Activated gamma-delta T cell treated with anti-CD3 and anti-CD28 coated beads, Interleukin-2, amount 50 U/mL, for 16 hours (primary cell): ENCODE measurements around the gene RHBDL2.
"Not testable (repeated sequence)": the region's sequence is repeated elsewhere in the genome, so short reads cannot be mapped to it uniquely, and the experiment has no call there.

Experiments used
- DNase-seq: peaks from one replicate; pipeline ENCODE4 v3.0.0-alpha.2; 2020; ENCODE audit warnings: low read depth

The RHBDL2 gene

DNA sequence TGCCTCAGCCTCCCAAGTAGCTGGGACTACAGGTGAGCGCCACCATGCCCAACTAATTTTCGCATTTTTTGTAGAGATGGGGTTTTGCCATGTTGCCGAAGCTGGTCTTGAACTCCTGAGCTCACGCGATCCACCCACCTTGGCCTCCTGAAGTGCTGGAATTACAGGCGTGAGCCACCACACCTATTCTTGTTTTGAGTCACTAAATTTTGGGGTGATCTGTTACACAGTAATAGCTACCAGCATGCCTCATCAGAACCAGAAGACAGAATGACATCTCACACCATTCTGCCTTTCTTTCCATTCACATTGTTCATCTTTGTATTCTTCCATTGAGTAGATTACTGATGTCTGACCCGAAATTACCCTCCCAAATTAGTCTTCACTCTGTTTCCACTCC is 9.1 kb downstream of the RHBDL2 start:
- no peak for DNase-seq

DNA sequence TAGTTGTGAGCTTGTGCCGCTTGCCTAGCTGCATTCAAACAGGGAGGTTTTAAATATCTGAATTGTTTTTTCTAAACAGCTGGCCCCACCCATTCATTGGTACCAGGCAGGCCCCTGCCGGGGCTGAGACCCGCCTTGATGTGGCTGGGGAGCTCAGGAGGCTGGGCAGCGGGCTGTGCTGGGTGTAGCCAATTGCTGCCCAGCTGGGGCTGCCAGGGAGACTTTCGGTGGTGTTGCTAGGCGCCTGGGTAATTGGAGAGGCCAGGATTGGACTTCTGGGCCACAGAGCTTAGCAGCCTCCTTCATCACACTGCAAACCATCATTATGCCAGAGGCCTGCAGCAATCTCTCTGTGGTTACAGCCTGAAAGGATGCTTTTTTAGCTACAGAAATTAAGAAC is 12.2 kb downstream of the RHBDL2 start:
- no peak for DNase-seq

DNA sequence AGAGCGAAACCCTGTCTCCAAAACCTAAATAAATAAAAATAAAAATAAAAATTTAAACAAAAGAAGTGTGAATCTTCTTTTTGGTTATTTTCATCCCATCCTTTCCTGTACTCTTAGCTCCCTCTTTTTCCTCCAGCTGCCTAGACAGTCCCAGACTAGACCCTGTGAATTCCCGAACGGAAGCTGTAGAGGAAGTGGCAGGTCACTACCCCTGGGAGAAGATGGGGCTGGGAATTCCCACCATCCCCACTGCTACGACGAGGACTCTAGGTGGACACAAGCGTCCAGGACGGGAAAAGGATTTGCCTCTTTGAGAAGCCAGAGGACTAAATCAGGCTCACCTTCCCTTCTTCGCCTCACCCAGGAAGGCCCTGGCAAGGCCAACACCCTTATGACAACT is 12.6 kb downstream of the RHBDL2 start:
- no peak for DNase-seq

DNA sequence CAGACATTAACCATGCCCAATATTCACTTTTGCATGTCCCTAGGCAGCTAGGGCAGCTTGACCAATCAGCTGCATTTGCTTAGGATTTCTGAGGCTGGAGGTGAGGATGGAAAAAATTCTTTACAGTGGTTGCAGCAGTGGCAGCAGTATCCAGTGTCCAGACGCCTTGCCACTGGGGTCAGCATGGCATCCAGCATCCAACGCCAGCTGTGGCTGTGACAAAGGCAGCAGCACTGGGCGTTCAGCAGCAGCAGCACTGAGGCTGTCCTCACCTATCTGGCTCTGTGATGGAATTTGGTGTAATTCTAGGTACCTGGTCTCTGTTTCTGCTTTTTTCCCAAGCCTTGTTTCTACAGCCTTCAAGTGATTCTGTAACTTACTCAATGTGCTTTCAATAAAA is 15.5 kb downstream of the RHBDL2 start:
- DNase-seq: no peak

DNA sequence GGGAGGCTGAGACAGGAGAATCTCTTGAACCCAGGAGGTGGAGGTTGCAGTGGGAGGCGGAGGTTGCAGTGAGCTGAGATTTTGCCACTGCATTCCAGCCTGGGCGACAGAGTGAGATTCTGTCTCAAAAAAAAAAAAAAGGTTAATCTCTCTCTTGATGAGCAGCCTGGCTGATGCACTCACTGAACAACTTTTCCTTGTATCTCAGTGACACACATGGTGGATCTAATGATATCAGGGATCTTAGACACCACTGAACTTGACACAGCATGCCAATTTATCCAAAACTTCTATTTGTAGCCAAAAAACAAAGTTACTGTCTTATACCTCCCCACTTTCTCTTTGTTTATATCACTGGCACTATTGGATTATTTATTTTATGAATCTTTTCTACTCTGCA is 16.2 kb downstream of the RHBDL2 start:
- no peak for DNase-seq

DNA sequence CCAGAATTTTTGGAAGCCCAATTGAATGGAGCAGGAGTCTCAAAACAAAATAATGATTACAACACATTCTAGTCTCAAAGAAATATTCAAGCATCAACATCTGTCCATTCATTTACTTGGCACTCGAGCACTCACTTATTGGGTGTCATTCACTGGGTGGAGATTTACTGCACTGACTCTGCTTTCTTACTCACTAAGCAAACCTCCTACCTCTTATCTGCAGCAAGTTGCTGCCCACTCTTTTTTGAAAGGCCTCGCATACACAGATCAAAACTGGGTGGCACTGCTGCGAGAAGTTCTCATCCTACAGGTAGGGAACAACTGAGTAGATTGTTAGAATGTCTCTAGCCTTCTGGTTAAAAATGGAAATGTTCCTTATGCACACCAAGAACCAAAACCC is 18.0 kb downstream of the RHBDL2 start:
- no peak for DNase-seq

DNA sequence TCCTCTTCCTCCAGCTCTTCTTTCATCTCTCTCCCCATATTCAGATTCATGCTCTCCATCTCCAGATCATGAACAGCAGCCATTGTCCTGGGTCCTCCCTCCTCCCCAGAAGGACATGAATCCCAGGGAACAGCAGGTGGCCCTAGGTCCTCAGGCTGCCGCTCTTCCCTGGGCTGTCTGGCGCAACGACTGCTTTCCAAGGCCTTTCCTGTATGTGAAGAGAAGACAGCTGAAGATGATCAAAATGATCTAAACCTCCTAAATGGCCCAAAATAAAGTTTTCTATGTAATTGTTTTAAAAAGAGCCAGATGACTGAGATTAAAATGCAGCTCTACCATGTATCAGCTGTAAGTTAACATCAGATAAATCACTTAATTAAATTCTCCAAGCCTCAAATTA is 22.5 kb downstream of the RHBDL2 start:
- no peak for DNase-seq

DNA sequence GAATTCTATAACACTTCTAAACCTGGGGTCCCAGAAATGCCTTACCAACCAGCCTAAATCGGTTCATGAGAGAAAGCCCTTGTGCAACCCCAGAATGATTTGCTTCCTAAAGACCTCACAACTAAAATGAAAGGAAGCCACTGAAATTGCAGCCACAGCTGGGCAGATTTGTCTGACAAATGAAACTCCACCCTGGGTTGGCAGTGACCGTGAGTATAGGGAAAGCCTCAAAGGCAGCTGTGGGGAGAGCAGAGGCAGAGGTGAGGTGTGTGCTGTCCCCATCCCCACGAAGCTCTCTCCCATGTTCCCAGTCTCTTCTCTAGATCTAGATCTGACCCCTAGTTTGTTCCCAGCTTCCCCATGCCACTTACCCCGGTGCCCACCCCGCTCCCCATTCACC is 23.1 kb downstream of the RHBDL2 start:
- DNase-seq: no peak

DNA sequence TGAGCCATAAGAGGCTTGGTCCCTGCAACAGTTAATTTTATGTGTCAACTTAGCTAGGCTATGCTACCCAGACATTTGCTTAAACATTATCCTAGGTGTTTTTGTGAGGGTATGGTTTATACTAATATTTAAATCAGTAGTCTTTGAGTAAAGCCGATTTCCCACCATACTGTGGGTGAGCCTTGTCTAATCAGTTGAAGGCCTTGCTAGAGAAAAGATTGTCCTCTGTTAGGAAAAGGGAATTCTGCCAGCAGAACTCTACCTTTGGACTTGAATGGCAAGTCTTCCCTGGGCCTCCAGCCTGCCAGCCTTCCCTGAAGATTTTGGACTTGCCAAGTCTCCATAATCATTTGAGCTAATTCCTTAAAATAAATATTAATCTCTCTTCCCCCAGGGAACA is 23.9 kb downstream of the RHBDL2 start:
- no peak for DNase-seq

DNA sequence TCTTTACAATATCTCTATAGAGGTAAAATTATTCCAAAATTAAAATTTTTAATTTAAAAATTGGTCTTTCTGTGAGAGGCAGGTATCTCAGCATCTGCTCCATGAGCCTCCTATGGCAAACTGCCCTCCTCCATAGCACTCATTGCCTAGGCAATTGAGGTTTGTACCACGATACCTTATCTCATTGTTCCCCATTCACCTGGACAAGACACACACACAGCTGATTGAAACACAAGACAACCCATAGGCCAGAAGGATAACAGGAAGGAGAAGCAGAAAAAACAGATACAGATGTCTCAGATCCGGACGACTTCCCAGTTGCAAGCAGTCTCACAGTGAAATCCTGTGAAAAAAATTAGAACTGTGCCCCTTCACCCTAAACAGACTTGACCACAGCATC is 24.3 kb downstream of the RHBDL2 start:
- DNase-seq: no peak

DNA sequence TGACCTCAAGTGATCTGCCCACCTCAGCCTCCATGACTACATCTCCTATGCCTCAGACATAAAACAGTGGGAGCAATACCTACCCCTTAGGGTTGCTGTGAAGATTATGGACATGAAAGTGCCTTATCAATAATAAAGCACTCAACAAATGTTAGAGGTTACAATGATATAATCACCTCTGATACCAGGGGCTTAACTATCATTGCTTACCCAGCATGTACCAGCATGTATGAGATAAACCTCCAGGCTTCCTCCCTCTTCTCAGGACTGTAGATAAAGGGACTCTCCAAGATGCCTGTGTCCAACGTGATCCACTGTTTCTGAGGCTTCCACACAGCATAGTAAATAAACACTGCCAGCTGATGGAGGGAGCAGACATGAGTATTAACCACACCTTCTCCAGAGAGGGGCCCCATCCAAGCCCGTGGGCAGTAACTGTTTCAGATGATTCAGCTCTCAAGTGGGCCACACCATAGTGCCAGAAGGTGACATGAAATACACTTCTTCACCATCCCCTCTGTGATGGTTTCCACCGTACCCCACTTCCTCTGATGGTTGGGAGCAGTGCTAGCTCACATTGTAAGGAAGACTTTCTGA is 26.2 kb downstream of the RHBDL2 start:
- no peak for DNase-seq

DNA sequence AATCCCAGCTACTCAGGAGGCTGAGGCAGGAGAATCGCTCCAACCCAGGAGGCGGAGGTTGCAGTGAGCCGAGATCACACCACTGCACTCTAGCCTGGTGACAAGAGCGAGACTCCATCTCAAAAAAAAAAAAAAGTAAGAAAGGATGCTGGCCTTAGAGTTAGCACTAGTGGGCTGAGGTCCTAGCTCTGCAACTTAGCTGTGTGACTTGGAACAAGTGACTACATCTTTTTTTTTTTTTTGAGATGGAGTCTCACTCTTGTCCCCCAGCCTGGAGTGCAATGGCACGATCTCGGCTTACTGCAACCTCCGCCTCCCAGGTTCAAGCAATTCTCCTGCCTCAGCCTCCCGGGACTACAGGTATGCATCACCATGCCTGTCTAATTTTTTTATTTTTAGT is 26.7 kb downstream of the RHBDL2 start:
- DNase-seq: not testable (repeated sequence)

DNA sequence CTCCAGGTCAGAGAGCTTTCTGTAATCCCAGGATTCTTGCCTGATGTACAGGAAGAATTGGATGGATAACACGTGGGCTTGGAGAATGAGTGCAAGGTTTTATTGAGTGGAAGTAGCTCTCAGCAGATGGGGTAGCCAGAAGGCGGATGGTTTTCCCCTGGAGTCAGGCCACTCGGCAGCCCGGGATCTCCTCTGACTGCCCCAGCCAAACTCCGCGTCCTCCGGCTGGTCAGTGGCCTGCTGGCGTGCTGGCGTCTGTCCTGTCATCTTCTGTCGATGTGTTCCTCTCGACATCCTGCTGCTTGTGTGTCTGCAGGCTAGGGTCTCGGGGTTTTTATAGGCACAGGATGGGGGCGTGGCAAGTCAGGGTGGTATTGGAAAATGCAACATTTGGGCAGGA is 32.8 kb downstream of the RHBDL2 start:
- DNase-seq: no peak

DNA sequence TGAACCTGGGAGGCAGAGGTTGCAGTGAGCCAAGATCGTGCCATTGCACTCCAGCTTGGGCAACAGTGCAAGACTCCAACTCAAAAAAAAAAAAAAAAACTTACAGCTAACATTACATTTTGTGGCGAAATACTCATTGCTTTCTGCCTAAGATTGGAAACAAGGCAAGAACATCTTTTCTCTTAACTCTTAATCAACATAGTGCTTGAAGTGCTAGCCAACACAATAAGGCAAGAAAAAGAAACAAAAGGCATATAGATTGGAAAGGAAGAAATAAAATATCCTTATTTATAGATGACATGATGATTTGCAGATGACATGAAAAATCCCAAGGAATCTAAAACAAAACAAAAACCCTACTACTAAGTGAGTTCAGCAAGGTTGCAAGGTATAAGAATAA is 35.6 kb downstream of the RHBDL2 start:
- DNase-seq: no peak

DNA sequence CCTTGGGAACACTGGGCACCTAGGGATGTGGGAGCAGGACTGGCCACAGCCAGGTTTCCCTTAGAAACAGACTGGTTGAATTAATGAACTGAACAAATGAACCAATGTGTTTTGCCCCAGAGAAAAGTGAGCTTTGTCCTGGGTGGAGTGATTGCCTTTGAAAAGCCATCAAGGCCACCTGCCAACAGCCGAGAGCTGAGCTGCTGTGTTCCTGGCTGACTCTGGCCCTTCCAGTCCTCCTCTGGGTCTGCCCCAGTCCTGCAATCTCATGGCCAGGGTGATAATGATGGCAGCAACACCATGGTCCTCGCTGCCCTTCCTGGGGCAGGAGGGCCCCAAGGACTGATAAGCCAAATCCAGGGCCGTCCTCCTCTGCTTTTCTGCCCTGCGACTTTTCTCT is 42.1 kb downstream of the RHBDL2 start:
- no peak for DNase-seq

DNA sequence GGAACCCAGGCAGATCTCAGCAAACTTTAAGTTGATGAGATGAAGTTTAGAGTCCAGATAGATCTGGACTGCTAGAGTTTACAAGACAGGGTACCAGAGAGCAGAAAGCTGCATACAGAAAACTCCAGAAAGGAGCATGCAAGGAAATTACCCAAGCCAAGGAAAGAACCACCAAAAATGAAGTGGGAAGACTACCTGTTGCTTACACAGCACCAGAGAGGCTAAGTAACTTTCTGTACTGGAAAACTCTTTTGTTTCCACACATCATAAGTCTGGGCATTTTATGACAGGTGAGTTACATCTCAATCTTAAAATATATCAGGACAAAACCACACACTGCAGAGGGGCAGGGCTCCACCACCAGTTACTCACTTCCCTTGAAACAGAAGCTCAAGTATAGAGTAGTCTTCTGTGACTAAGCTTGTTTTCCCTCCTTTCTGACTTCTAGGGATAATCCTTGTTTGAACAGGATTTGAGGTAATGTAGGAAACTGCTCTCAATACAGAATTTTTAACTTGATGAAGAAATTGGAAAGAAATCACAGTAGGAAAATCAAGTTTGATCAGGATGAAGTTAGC is 42.9 kb downstream of the RHBDL2 start:
- DNase-seq: no peak

DNA sequence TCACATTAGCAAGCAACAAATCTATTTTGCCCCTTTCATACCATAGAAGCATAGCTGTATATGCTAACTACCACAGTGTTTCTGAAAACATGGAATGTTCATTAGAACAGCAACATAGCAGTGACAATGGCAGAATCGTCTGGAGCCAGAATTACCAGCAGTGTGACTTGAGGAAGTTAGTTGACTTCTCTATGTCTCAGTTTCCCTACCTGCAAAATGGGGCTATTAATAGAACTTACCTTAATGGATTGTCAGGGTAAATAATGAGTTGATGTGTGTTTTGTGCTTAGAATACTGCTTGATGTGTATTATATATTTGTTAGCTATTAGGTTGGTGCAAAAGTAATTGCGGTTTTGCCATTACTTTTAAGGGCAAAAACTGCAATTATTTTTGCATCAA is 45.5 kb downstream of the RHBDL2 start:
- DNase-seq: no peak

DNA sequence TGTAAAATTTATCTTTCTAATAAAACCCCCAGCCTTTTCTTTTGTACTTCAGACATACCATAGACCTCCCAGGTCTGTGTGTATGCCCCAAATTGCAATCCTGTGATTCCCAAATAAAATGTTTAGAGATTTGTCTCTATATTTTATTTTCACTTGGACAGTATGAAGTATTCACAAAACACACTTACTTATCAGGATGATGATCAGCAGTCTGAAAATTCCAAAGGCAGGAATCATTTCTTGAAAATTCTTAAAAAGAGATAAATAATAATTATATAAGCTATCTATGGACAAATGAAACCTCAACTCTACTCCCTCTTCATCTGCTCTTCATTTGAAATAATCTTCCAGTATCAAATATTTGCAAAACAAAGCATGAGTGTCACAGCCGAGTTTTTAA is 48.7 kb downstream of the RHBDL2 start:
- DNase-seq: no peak

DNA sequence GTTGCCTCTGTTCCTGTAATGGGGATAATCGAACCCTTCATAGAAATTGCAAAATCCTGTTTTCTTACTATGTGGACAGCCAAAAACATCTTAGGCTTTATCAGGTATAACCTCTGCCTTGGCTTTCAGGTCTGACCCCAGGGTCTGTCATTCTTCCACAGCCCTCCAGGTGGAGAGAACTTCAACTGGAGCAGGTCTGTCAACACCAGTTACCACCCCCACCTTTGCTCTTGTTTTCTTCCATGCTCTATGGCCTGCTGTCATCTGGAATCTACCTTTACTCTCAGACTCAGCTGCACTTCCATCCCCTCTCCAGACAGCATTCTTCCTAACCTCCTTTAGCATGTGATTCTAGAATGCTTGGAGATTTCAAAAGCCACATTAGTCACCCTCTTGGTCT is 49.9 kb downstream of the RHBDL2 start:
- DNase-seq: no peak

DNA sequence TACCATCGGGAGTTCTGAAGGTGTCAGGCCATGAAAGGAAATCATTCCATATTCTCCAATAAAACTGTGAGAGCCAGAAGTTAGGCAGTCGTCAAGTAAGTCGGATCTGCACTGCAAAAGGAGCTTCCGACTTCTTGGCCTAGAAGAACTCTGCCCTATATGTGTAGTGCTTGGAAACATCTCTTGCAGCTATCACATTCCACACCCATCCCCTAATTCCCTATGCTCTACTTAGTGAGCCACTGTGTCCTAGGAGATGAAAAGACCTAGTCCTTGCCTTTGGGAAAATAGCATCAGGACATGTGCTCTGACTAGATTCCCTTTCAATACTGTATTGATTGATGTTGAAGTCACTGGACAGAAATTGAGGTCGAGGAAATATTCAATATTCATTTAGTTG is 52.0 kb downstream of the RHBDL2 start:
- DNase-seq: no peak

DNA sequence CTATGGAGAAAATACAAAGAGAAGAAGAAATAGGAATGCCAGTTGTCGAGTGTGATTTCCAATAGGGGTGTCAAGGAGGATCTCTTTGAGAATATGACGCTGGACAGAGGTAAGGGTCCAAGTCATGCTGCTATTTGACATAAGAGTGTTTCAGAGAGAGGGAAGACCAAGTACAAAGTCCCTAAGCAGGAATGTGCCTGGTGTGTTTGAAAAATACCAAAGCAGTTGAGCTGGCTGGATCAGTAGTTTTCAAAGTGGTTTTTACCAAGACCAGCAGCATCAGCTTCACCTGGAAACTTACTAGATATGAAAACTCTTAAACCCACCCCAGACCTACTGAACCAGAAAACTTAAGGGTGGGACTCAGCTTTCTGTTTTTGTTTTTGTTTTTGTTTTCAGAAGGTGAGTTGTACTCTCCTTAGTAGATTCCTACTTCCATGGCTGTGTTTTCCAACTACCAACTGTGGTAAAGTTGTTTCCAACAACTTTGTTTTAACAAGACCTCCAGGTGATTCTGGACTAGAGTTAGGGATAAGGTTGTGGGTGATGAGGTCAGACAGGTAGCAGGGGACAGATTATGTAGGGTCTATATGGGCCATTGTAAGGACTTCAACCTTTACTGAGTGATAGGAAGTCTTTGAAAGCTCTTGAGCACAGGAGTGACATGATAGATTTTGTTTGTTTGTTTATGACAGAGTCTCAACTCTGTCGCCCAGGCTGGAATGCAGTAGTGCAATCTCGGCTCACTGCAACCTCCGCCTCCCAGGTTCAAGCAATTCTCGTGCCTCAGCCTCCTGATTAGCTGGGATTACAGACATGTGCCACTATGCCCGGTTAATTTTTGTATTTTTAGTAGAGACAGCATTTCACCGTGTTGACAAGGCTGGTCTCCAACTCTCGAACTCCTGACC is 53.0 kb downstream of the RHBDL2 start:
- no peak for DNase-seq

DNA sequence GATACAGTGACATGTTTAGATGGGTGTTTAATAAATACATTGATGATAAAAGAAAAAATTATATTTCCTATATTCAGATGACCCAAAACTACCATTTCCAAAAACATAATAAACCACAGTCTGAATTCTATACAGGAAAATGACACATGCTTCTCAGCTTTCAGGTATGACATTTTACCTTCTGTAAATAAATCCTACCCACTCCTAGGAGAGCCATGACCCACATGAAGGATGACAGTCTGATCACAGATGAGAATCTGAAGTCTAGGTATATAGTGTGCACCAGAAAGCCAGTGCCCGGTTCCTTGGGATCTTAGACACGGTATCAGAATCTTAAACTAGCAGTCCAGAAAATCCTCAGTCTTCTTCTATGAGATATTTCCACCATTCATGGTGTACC is 56.5 kb downstream of the RHBDL2 start:
- no peak for DNase-seq

DNA sequence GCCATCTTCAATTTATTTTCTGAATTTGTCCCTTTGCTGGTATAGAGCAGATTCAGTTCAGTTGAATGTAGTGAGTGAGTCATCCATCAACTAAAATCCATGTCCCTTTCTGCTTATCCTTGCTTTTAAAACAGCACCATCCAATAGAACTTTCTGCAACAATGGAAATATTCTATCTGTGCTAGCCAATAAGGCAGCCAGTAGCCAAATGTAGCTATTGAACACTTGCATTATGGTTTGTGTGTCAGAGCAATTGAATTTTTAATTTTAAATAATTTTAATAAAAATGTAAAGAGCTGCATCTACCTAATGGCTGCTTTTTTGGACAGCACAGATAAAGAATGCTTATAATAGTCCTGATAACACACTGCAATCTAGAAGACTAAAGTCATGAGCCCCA is 60.1 kb downstream of the RHBDL2 start, which contains the start of gene GJA9:
TSS of gene GJA9 (minus strand) at position 101 of the 400 bp plus-strand sequence. CDS start 5,489 bp downstream, outside the sequence.
- DNase-seq: no peak
